Thoracic aorta (tissue), 2 donors: Measurements from ENCODE around the gene NTRK2. TPM values are rescaled to one million over a fixed set of nuclear protein-coding genes. Genes with fewer than 3 reads are reported as not detected.

ENCODE experiments used
- ATAC-seq: fragments of 150-250 bp; one replicate; pipeline ENCODE4 v1.8.0; 2017; ENCODE audit warnings: low read depth; ENCODE audit not compliant: insufficient number of reproducible peaks, low FRiP score
- DNase-seq: peaks from one replicate; pipeline ENCODE4 v3.0.0-alpha.2; 2020; ENCODE audit warnings: low spot score
- H3K27ac ChIP-seq, 2 donors: fragments of 200-600 bp; sonication (generic); 1 replicate in 1 of 2; 2 replicates in 1 of 2; pipeline ENCODE4 v1.5.1; 2016; ENCODE audit warnings: mild to moderate bottlenecking in 2 of 2, moderate library complexity in 2 of 2
- H3K27me3 ChIP-seq: fragments of 200-600 bp; sonication (generic); replicated peaks from 2 replicates; pipeline ENCODE4 v1.6.0; 2016; ENCODE audit warnings: mild to moderate bottlenecking; ENCODE audit not compliant: insufficient read depth
- H3K36me3 ChIP-seq: fragments of 200-600 bp; sonication (generic); one replicate; pipeline ENCODE4 v1.5.1; 2016
- H3K4me1 ChIP-seq, 2 donors: fragments of 200-600 bp; sonication (generic); 1 replicate in 1 of 2; 2 replicates in 1 of 2; pipeline versions ENCODE4 v1.5.1 to v1.6.0; 2016; ENCODE audit warnings: low read depth in 2 of 2, mild to moderate bottlenecking in 1 of 2; ENCODE audit not compliant: control insufficient read depth in 1 of 2
- H3K4me3 ChIP-seq: fragments of 200-600 bp; sonication (generic); 2 replicates; pipeline ENCODE4 v1.5.1; 2016; ENCODE audit warnings: mild to moderate bottlenecking
- H3K9me3 ChIP-seq: fragments of 200-600 bp; sonication (generic); 2 replicates; pipeline ENCODE4 v1.5.1; 2016
- CTCF ChIP-seq: fragments of 200-600 bp; sonication (generic); IDR thresholded peaks from one replicate; pipeline ENCODE4 v1.5.1; 2019; ENCODE audit warnings: antibody characterized with exemption
- total RNA-seq, 2 donors: library from RNA; depleted of rRNA; stranded (reverse); fragments of >200 nt; gene quantifications; one replicate each; pipeline versions ENCODE4 v1.1.0 to v1.2.3, GENCODE V29; 2016

The NTRK2 gene
- total RNA-seq, 2 donors from 2014 or later, result 12.6 to 27.9 TPM

GRCh38 chr9:84723426-84723825 lies 53.9 kb downstream of the NTRK2 start:
- H3K4me3 ChIP-seq, result no peak overlapping the region
- no peaks in the 10 kb centered on the region for H3K9me3 ChIP-seq
- no peak overlapping the region for H3K27ac ChIP-seq
- no peaks in the 10 kb centered on the region for H3K4me1 ChIP-seq
- no peak for TF ChIP-seq CTCF
- DNase-seq, result no peak
- no peaks in the 10 kb centered on the region for H3K27me3 ChIP-seq
- no peak for ATAC-seq
- no peaks in the 10 kb centered on the region for H3K36me3 ChIP-seq

- Histone ChIP-seq H3K27ac (no peak overlapping the region), H3K4me1 (no peaks in the 10 kb centered on the region), H3K9me3 (no peaks in the 10 kb centered on the region), H3K27me3 (no peaks in the 10 kb centered on the region), H3K4me3 (no peak overlapping the region), H3K36me3 (no peaks in the 10 kb centered on the region)
- no peak for TF ChIP-seq CTCF
- ATAC-seq (no peak), DNase-seq (no peak)
Observed at GRCh38 chr9:84731696-84732095, 62.2 kb downstream of the NTRK2 start.

GRCh38 chr9:84736081-84736480 lies 66.6 kb downstream of the NTRK2 start:
- ATAC-seq (no peak), DNase-seq (no peak)
- Histone ChIP-seq H3K9me3 (no peaks in the 10 kb centered on the region), H3K27me3 (no peaks in the 10 kb centered on the region), H3K36me3 (no peaks in the 10 kb centered on the region), H3K27ac (no peak overlapping the region), H3K4me3 (no peak overlapping the region), H3K4me1 (no peaks in the 10 kb centered on the region)
- no peak for TF ChIP-seq CTCF

GRCh38 chr9:84736536-84736935 lies 67.0 kb downstream of the NTRK2 start:
- no peak for TF ChIP-seq CTCF
- Histone ChIP-seq H3K36me3 (no peaks in the 10 kb centered on the region), H3K4me1 (no peaks in the 10 kb centered on the region), H3K4me3 (no peak overlapping the region), H3K27me3 (no peaks in the 10 kb centered on the region), H3K27ac (no peak overlapping the region), H3K9me3 (no peaks in the 10 kb centered on the region)
- ATAC-seq, result no peak
- DNase-seq, result no peak

GRCh38 chr9:84738353-84738752 lies 68.8 kb downstream of the NTRK2 start:
- H3K4me3 ChIP-seq, result no peak overlapping the region
- DNase-seq, result no peak

More at GRCh38 chr9:84738353-84738752, 68.8 kb downstream of the NTRK2 start:
- H3K9me3 ChIP-seq, result no peaks in the 10 kb centered on the region
- no peaks in the 10 kb centered on the region for H3K4me1 ChIP-seq
- no peaks in the 10 kb centered on the region for H3K27me3 ChIP-seq
- no peak overlapping the region for H3K27ac ChIP-seq
- no peak for ATAC-seq
- no peaks in the 10 kb centered on the region for H3K36me3 ChIP-seq
- TF ChIP-seq CTCF, result no peak
